HG03354 (cell line): ENCODE data around the gene UGT1A6.
"Not testable (repeated sequence)": the region's sequence is repeated elsewhere in the genome, so short reads cannot be mapped to it uniquely, and the experiment has no call there.

Source experiments
- ATAC-seq: cut with Tn5 transposase; IDR thresholded peaks from one replicate; pipeline ENCODE4 v1.9.1; 2021; ENCODE audit warnings: mild to moderate bottlenecking; ENCODE audit not compliant: unreplicated experiment, poor library complexity, severe bottlenecking

Gene UGT1A6

DNA sequence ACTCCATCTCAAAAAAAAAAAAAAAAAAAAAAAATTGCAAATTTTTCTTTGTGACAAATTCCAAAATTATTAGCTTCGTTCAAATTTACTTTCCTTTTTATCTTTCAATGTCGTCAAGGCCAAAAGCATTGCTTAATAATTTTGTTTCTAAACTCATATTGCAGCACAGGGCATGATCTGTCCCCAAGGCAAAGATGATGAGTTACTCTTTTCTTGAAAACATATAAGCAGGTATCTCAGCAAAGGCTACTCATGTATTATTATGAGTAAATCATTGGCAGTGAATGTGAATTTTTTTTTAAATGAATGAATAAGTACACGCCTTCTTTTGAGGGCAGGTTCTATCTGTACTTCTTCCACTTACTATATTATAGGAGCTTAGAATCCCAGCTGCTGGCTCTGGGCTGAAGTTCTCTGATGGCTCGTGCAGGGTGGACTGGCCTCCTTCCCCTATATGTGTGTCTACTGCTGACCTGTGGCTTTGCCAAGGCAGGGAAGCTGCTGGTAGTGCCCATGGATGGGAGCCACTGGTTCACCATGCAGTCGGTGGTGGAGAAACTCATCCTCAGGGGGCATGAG lies 11.1 kb upstream of the UGT1A6 start, which contains the start of gene UGT1A7:
Gene UGT1A7 (plus strand): TSS at position 381 of the 579 bp plus-strand sequence. CDS start 37 bp downstream, at position 418.
- no peak for ATAC-seq

DNA sequence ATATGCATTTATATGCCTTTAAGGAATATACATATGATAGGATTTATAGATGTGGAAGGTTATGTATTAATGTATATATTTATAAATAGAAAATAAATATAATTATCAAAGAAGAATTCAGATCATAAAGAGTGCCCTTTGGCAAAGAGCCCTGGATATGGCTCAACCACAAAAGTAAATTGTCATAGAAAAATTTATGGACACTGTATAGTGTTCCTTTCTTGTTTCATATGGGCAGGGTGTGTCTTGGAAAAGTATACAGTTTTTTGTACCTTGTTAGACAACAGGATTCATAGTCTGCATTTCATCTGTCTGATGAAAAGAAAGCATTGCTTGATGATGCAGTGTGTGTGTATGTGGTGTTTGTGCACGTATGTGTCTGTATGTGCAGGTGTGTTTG lies 8.1 kb upstream of the UGT1A6 start:
- ATAC-seq, result no peak

DNA sequence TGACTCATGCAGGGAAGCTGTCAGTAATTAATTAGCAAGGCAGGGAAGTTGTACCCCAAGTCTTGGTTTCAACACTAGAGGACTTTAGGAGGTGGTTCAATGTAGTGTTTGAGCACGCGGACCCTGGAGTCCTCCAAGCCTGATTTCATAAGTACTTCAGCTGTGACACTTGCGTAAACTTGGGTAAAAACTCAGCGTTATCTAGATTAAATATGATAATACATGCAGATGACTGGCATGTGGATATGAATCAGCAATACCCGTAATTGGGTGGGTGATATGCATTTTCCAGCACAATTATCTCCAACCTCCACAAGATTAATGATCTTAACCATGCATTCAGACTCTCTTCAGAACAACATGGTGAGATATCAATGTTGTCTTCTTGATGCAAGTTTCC lies 5.8 kb upstream of the UGT1A6 start:
- no peak for ATAC-seq

DNA sequence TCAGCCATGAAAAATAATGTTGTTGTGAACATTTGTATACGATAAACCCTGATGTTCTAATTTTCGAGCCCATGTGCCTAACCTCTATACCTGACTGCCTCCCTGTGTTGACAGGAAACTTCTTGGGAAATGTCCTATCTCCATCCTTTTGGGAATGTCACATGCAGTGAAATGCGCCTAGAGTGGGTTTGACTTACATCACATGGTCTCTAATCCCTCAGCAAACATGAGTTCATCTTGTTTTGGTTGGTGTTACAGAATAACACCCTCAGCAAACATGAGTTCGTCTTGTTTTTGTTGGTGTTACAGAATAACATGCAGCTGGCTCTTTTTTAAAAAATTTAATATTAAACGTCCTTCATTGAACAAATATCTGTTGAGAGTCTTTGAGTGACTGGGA lies 4.3 kb upstream of the UGT1A6 start:
- ATAC-seq, result no peak

DNA sequence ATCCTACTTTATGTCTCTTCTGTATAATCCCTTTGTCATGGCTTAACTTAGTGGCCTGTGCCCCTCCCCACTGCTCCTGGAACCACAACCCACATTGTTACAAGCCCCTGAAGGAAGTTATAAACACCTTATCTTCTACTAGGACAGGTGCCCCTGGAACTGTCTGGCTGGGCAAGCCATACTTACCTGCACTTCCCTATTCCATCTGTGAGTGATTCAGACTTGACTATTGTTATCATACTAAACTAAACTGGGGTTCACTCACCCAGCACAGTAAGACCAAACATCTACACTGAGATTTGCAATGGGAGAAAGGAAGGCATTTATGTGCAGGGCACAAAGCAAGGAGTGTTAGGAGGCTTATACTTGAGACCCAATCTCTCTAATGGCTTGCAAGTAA lies 3.7 kb upstream of the UGT1A6 start:
- no peak for ATAC-seq

DNA sequence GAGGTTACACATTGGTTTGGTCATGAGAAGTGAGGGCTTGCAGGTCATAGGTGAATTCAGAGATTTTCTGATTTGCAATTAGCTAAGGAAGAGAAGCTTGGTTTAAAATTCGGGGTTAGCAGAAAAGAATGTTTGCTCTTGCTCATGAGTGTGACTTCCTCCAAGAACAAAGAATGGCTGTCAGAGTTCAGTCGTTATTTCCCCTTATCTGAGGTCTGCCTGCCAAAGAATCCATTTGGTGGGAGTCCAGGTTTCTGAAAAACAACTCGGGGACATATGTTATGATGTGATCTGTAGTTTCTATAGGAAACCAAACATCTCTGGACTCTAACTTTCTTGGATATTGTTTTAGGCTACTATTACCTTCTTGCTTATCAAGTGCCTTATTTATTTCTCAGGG lies 3.2 kb upstream of the UGT1A6 start:
- no peak for ATAC-seq

DNA sequence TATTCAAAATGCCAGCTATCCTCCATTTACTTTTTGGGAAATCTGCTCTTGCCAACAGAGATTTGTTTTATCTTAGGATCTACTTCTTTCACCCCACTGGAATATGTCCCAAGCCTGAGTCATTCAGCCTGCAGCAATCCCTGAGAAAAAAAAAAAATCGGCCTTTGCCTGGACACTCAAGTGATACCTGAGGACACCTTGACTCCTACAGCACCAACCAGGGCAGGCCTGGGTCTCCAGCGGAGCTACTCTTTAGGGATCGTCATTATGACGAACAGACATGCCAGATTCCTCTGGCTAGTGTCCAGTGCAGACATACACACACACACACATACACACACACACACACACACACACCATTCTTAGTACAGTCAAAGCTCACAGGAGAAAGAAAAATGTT lies 2.2 kb upstream of the UGT1A6 start:
- ATAC-seq, result no peak

DNA sequence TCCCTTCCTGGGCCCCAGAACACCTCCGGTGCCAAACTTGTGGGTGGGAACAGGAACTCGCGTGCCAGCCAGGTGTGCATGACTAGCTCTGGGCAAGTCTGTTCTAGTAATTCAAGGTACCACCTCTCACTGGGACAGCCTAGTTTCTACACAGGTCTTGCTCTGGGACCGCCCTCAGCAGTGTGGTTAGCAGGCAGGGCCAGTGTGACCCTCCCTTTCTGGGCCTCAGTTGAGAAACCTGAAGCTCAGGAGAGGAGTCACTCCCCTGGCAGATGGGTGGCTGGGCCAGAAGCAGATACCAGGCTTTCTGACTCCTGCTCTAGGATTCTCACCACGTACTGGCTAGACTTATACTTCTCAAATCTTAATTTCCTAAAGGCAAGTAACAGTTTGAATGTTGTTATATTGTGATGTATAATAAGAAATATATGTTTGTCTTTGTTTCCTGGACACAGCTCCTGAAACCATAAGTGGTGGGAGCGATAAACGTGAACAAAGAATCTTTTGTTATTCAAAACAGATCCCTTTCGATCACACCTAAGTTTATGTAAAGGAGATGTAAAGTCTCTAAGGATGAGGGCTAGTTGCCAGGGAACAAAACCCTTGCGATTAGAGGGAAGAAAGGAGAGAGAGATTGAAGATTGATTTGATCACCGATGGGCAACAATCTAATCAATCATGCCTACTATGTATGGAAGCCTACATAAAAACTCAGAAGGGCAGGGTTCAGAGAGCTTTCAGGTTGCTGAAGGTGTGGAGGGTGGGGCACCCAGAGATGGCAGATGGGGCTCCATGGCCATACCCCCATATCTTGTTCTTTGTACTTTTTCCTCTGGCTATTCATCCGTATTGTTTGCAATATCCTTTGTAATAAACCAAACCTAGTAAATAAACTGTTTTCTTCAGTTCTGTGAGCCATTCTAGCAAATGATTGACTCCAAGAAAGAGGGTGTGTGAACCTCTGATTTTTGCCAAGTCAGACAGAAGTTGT lies 952 bp upstream of the UGT1A6 start:
- ATAC-seq, result no peak

DNA sequence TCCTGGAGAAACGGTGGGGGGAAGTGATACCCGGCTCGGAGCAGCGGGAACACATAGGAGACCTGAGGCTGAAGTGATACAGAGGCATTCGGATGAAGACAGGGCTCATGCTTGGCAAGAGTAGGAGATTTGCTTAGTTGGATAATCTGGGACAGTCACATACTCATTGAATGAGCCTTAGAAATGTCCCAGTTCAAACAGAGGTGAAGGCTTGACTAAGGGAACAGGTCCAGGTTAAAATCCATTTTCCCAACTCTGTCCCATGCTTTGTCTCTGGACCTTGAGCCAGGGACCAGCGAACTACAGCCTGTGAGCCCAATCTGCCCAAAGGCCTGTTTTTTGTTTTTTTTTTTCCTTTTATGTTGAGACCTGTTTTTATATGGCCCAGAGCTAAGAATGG lies 1.3 kb downstream of the UGT1A6 start:
- no peak for ATAC-seq

DNA sequence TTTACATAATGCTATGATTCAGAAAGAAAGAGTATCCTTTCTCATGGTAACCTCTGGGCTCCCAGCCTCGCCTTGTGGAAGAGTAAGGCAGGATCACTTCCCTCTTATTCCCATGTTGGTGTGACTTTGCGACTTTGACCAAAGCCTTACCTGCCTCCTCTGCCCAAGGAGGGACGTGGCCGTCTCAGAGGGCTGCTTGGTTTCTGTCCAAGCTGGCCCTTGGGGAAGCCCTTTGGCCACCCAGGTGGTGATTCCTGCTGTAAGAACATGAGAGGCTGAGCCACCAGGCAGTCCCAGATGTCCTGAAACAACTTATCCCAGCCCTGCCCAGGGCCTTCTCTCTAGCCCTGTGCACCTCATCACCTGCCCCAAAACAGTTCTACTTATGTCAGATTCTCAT lies 6.0 kb downstream of the UGT1A6 start:
- ATAC-seq, result no peak

DNA sequence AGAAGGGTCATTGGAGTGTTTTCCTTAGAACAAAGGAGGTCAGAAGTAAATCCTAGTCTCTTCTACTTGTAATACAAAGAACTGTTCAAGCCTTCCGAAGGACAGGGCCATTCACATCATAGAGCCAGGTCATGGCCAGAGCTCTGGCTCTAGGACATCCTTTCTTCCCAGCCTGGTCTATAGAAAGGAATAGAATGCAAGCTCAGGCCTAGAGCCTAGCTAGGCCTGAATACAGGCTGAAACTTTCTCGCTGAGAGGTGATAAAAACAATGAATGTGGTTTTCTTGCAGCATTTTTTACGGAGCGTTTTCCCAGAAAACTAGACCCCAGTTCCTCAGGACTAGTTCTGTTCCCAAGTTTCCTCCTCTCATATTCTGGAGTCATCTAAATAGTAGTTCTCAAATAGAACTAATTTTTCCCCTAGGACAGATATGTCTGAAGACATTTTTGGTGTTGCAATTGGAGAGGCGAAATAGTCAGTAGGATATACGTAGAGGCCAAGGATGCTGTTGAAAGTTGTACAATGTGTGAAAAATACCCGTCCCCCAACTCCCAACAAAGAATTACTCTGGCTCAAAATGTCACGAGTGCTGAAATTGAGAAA lies 6.8 kb downstream of the UGT1A6 start:
- no peak for ATAC-seq

DNA sequence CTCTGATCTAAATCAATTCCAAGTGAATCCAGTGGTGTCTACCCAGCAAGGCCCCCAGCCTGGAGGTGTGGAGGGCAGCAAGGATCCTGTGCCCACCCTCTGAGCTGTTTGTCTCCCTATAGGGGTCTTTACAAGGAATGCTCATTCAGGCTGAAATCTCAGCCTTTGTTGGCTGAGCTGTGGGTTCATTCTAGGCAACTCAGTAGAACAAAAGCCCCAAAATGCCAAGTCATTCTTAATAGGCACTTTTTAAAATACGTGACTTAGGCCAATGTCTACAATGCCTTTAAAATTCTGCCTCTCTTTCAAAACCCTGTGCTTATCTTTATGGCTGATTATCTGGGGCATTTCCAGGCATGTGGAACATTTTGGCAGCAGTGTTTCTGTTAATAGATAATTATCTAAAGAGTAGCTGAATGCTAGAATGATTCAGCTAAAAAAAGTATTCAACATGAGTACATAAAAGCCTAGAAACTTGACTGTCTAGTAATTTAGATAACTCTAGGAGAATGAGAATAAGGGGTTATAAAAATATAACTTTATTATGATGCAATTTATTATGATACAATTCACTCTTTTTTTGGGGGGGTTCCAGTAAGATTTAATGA lies 7.4 kb downstream of the UGT1A6 start:
- no peak for ATAC-seq

DNA sequence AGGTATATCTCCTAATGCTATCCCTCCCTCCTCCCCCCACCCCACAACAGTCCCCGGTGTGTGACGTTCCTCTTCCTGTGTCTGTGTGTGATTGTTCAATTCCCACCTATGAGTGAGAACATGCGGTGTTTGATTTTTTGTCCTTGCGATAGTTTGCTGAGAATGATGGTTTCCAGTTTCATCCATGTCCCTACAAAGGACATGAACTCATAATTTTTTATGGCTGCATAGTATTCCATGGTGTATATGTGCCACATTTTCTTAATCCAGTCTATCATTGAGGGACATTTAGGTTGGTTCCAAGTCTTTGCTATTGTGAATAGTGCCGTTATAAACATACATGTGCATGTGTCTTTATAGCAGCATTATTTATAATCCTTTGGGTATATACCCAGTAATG lies 8.2 kb downstream of the UGT1A6 start:
- ATAC-seq, result not testable (repeated sequence)

DNA sequence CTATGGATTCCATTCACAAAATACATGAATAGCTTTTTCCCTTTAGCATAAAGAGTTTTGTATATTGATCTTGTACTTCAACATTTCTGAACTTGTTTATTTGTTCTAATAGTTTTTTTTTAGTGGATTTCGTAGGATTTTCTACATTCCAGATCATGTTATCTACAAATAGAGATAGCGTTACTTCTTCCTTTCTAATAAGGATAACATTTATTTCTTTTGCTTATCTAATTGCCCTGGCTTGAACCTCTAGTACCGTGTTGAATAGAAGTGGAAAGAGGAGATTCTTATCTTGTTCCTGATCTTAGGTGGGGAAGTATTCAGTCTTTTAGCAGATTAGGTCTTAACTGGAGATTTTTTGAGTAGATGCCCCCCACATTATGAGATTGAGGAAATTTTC lies 9.5 kb downstream of the UGT1A6 start:
- ATAC-seq, result no peak

DNA sequence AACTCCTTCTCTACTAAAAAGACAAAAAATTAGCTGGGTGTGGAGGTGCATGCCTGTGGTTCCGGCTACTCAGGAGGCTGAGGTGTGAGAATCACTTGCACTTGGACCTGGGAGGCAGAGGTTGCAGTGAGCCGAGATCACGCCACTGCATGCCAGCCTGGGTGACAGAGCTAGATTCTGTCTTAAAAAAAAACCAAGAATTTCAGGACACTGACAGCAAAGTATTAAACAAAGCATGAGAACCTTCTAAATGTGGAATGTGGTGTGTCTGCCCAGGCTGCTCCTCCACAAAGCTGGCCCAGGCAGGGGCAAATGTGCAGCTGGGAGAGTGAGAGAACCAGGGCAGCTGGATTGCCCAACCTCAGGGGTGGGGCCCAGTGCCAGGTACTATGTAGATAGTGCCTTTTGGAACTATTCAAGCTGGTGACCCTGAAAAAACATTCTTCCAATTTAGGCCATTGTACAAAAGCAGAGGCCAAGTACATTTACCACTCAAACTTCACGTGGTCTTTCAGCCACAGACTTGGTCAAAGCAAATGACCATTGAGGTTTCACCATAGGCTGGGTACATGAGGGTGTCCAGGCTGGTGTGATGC lies 13.3 kb downstream of the UGT1A6 start:
- ATAC-seq, result no peak

DNA sequence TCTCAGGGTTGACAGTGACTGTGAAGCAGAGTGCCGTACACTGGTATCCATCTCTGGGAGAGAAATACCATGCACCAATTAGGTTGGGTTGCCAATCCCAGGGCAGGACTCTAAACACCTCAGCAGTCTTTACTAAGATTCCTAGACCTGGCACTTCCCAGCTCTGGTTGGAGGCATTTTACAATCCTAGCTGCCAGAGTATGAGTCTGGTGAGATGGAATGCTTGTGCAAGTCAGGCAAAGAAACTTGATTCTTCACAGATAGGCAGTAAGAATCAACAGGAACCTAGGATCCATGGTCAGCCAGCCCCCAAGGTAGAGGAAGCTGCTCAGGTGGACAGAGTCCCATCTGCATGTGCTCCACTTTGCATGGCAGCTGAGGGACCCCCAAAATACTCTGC lies 14.0 kb downstream of the UGT1A6 start:
- ATAC-seq, result no peak

DNA sequence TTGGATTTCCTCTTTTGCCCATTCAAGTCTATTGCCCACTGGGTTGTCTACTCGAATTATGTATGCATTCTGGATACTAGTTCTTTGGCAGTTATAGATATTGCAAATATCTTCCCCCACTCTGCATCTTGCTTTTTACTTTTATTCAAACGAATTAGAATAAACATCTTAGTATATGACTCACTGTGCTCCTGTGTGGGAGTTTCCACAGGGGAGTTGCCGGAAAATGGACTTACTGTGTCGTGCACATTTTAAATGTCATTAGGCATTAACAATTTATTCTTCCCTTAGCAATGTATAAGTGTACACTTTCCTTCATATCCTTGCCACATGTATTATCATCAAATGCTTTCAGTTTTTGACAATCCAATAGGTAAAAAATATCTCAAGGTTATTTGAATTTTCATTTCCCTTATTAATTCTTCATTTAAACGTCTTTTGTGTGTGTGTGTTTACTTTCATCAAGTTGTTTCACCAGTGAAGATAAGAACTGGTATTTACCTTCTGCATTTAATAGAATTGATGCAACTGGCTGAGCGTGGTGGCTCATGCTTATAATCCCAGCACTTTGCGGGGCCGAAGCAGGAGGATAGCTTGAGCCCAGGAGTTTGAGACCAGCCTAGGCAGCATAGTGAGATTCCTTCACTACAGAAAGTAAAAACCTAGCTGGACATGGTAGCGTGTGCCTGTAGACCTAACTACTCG lies 15.4 kb downstream of the UGT1A6 start:
- no peak for ATAC-seq

DNA sequence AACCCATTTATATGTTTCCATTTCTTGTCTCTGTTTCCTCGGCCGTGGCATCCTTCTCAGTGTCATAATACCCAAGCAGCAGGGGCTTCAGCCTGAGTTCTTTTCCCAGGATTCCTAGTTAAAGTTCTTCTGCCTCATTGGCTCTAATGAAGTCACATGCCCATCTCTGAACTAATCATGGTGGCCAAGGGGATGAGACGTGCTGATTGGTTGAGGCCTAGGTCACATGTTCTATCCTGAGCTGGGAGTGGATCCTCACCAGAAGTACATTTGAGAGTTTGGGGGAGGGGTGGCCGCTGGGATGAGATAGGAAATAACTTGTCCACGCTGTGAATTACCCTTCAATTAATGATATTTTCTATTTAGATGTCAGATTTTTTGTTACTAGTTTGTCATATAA lies 16.3 kb downstream of the UGT1A6 start:
- no peak for ATAC-seq

DNA sequence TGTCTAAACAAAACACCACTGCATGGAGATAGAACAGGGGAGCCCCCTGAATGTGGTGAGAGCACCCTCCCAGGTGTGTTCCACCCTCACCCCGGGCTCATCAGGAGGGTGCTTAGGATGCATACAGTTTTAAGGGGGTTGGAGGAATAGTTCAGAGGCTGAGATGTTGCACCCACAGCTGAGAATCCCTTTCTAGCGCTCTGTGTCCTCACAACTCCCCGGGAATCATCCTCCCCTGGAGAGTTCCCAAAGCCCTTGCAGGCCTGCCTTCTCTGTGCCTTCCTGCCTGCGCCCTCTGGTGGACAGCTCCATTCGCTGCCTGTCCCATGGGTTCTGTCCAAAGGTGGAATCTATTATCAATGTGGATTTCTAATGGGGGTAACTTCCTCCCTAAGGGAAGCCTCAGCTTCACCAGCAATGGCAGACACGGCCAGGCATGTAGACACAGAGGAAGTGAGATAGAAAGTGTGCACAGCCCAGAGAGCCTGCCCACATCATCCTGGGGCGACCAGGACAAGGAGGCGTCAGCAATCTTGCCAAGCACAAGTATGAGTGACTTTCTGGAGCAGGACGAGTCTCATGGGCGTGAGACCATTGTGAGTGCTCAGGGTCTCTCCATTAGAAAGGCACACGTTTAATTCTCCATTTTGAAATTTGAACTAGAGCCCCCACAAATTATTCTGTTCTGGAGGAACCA lies 18.8 kb downstream of the UGT1A6 start:
- ATAC-seq, result peak; percentile 74
